ENCODE measurements around the gene CERT1.

CERT1 gene

GRCh38 chr5:75395277-75395676 lies 116.2 kb downstream of the CERT1 start:
- DNase-seq (ENCODE audit: low spot score) = no peak

- DNase-seq (ENCODE audit: low spot score) = no peak
These were observed 122.0 kb downstream of the CERT1 start for GRCh38 chr5:75389430-75389829.

- DNase-seq (ENCODE audit: low spot score) = no peak
These were observed 123.6 kb downstream of the CERT1 start for GRCh38 chr5:75387806-75388205.

- DNase-seq (ENCODE audit: low spot score) = no peak
These were observed 127.2 kb downstream of the CERT1 start for GRCh38 chr5:75384218-75384617.

- DNase-seq (ENCODE audit: low spot score) = no peak
These were observed 130.0 kb downstream of the CERT1 start for GRCh38 chr5:75381456-75381855.

- DNase-seq (ENCODE audit: low spot score) = no peak
These were observed 131.3 kb downstream of the CERT1 start for GRCh38 chr5:75380099-75380498.

- no peak for DNase-seq (ENCODE audit: low spot score)
These were observed 136.0 kb downstream of the CERT1 start for GRCh38 chr5:75375414-75375813.

GRCh38 chr5:75374394-75374814 lies 137.0 kb downstream of the CERT1 start:
- no peak for DNase-seq (ENCODE audit: low spot score)

GRCh38 chr5:75373862-75374261 lies 137.6 kb downstream of the CERT1 start:
- no peak for DNase-seq (ENCODE audit: low spot score)

- no peak for DNase-seq (ENCODE audit: low spot score)
These were observed 143.0 kb downstream of the CERT1 start for GRCh38 chr5:75368391-75368790.

- DNase-seq (ENCODE audit: low spot score) = no peak
These were observed 144.0 kb downstream of the CERT1 start for GRCh38 chr5:75367401-75367800.

GRCh38 chr5:75366787-75367186 lies 144.6 kb downstream of the CERT1 start:
- DNase-seq (ENCODE audit: low spot score) = no peak

- no peak for DNase-seq (ENCODE audit: low spot score)
These were observed 145.7 kb downstream of the CERT1 start for GRCh38 chr5:75365740-75366139.

- no peak for DNase-seq (ENCODE audit: low spot score)
These were observed 146.7 kb downstream of the CERT1 start for GRCh38 chr5:75364571-75365280.

- DNase-seq (ENCODE audit: low spot score) = peak; percentile 8
These were observed 147.5 kb downstream of the CERT1 start for GRCh38 chr5:75363726-75364495.

GRCh38 chr5:75363111-75363510 lies 148.3 kb downstream of the CERT1 start:
- DNase-seq (ENCODE audit: low spot score) = no peak

GRCh38 chr5:75362474-75362975 lies 148.9 kb downstream of the CERT1 start:
- DNase-seq (ENCODE audit: low spot score) = no peak

- peak; percentile 69 for DNase-seq (ENCODE audit: low spot score)
These were observed 150.1 kb downstream of the CERT1 start for GRCh38 chr5:75361310-75361709.

- no peak for DNase-seq (ENCODE audit: low spot score)
These were observed 153.3 kb downstream of the CERT1 start for GRCh38 chr5:75358117-75358516.

- no peak for DNase-seq (ENCODE audit: low spot score)
These were observed 154.7 kb downstream of the CERT1 start for GRCh38 chr5:75356719-75357118.

GRCh38 chr5:75355236-75355635 lies 156.2 kb downstream of the CERT1 start:
- no peak for DNase-seq (ENCODE audit: low spot score)

GRCh38 chr5:75351139-75351926 lies 160.1 kb downstream of the CERT1 start:
- DNase-seq (ENCODE audit: low spot score) = no peak

- no peak for DNase-seq (ENCODE audit: low spot score)
These were observed 161.8 kb downstream of the CERT1 start for GRCh38 chr5:75349663-75350062.

Measured in Ammon's horn (tissue), 1 donor.